Activated naive CD8-positive, alpha-beta T cell (primary cell): ENCODE results near the gene TBC1D23.

Experiments used
- H3K27ac Mint-ChIP-seq: one replicate; pipeline ENCODE4 v1.8.0; 2021; ENCODE audit warnings: mixed read lengths
- H3K27me3 Mint-ChIP-seq: one replicate; pipeline ENCODE4 v1.8.0; 2021; ENCODE audit warnings: mixed read lengths
- H3K36me3 Mint-ChIP-seq: one replicate; pipeline ENCODE4 v1.8.0; 2021; ENCODE audit warnings: mixed read lengths
- H3K4me1 Mint-ChIP-seq: one replicate; pipeline ENCODE4 v1.8.0; 2021; ENCODE audit warnings: low read depth, mixed read lengths
- H3K4me3 Mint-ChIP-seq: one replicate; pipeline ENCODE4 v1.8.0; 2021; ENCODE audit warnings: mild to moderate bottlenecking, mixed read lengths
- H3K9me3 Mint-ChIP-seq: one replicate; pipeline ENCODE4 v1.8.0; 2021; ENCODE audit warnings: low read depth, mixed read lengths

Gene TBC1D23

GRCh38 chr3:100370756-100371155 lies 110.0 kb downstream of the TBC1D23 start:
- Mint-ChIP-seq H3K9me3 (no peaks in the 10 kb centered on the region), H3K27ac (no peak overlapping the region)

GRCh38 chr3:100374521-100374920 lies 113.7 kb downstream of the TBC1D23 start:
- Mint-ChIP-seq H3K36me3 (no peaks in the 10 kb centered on the region), H3K4me3 (no peak overlapping the region), H3K27ac (no peak overlapping the region), H3K27me3 (no peaks in the 10 kb centered on the region), H3K4me1 (no peaks in the 10 kb centered on the region), H3K9me3 (no peaks in the 10 kb centered on the region)

More at GRCh38 chr3:100370756-100371155, 110.0 kb downstream of the TBC1D23 start:
- no peaks in the 10 kb centered on the region for H3K27me3 Mint-ChIP-seq
- H3K4me3 Mint-ChIP-seq: no peak overlapping the region
- H3K4me1 Mint-ChIP-seq: no peaks in the 10 kb centered on the region
- H3K36me3 Mint-ChIP-seq: peaks cover 7% of the 10 kb centered on the region
